PC-3 (cell line): ENCODE data around the gene PCDH9.

Experiments used
- EZH2 ChIP-seq: fragments of 300-600 bp; sonication (generic); IDR thresholded peaks from one replicate; pipeline ENCODE4 v1.6.1; 2017; ENCODE audit warnings: antibody characterized with exemption, mild to moderate bottlenecking, low read length; ENCODE audit not compliant: unreplicated experiment
- EZH2phosphoT487 ChIP-seq: fragments of 300-600 bp; sonication (generic); IDR thresholded peaks from 2 replicates; pipeline ENCODE4 v1.6.1; 2018; ENCODE audit warnings: mild to moderate bottlenecking, antibody characterized with exemption, low read length, borderline replicate concordance
- TF ChIP-seq, protein P1 (sequence below): fragments of 300-600 bp; sonication (generic); conservative IDR thresholded peaks from 2 replicates; pipeline ENCODE4 v1.5.1; 2017; ENCODE audit warnings: antibody characterized with exemption, low read depth, mild to moderate bottlenecking, low read length

DNA sequence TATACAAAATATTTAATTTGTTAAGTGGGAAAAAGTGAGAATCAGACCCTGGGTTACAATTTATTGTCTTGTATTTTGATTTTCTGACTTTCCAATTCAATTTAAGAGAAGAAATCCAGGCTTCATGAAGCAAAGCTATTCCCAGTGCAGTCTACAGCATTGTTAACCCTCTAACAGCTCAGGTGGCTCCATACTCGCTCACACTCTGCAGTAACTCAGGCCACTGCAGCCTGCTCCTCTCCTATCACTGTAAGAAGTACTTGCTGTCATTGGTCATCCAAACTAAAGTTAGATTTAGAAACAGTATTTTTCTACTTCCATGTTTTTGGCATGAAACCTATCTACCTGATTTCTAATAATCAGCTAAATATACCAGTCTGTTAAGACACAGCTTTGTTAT, 830.3 kb downstream of the PCDH9 start:
- TF ChIP-seq, protein P1, sequence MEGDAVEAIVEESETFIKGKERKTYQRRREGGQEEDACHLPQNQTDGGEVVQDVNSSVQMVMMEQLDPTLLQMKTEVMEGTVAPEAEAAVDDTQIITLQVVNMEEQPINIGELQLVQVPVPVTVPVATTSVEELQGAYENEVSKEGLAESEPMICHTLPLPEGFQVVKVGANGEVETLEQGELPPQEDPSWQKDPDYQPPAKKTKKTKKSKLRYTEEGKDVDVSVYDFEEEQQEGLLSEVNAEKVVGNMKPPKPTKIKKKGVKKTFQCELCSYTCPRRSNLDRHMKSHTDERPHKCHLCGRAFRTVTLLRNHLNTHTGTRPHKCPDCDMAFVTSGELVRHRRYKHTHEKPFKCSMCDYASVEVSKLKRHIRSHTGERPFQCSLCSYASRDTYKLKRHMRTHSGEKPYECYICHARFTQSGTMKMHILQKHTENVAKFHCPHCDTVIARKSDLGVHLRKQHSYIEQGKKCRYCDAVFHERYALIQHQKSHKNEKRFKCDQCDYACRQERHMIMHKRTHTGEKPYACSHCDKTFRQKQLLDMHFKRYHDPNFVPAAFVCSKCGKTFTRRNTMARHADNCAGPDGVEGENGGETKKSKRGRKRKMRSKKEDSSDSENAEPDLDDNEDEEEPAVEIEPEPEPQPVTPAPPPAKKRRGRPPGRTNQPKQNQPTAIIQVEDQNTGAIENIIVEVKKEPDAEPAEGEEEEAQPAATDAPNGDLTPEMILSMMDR = no peak
- TF ChIP-seq EZH2phosphoT487 (no peak), EZH2 (no peak)
